GM23338 (cell line): ENCODE measurements around the gene AGFG2. TPM values are rescaled to one million over a fixed set of nuclear protein-coding genes. Genes with fewer than 3 reads are reported as not detected.

Experiments used
- ATAC-seq: fragments of 200-7000 bp; cut with Tn5 transposase; 3 replicates; pipeline ENCODE4 v1.9.1; 2020
- DNase-seq: peaks from one replicate; pipeline ENCODE4 v3.0.0-alpha.2; 2015; ENCODE audit warnings: low spot score
- H2AFZ ChIP-seq: fragments of 200-600 bp; sonication (generic); 2 replicates; pipeline ENCODE4 v1.8.0; 2016; ENCODE audit warnings: antibody characterized with exemption, mild to moderate bottlenecking, moderate library complexity
- H3F3A ChIP-seq: fragments of 200-600 bp; sonication (generic); replicated peaks from 2 replicates; pipeline ENCODE4 v1.8.0; 2017; ENCODE audit warnings: antibody characterized with exemption, mixed run types, low read depth
- H3K27ac ChIP-seq: fragments of 200-600 bp; sonication (generic); 2 replicates; pipeline ENCODE4 v1.6.1; 2016; ENCODE audit warnings: low read depth
- H3K27me3 ChIP-seq: fragments of 200-600 bp; sonication (generic); 2 replicates; pipeline ENCODE4 v1.8.0; 2016; ENCODE audit warnings: mild to moderate bottlenecking, mixed run types, moderate library complexity; ENCODE audit not compliant: insufficient read depth
- H3K36me3 ChIP-seq: fragments of 200-600 bp; sonication (generic); 2 replicates; pipeline ENCODE4 v1.8.0; 2016; ENCODE audit warnings: mild to moderate bottlenecking; ENCODE audit not compliant: insufficient read depth
- H3K4me1 ChIP-seq: fragments of 200-600 bp; sonication (generic); 2 replicates; pipeline ENCODE4 v1.8.0; 2016; ENCODE audit warnings: mild to moderate bottlenecking, moderate library complexity; ENCODE audit not compliant: insufficient read depth
- H3K4me2 ChIP-seq: fragments of 200-600 bp; sonication (generic); 2 replicates; pipeline ENCODE4 v1.7.1; 2017; ENCODE audit warnings: mixed run types
- H3K4me3 ChIP-seq: fragments of 200-600 bp; sonication (generic); 2 replicates; pipeline ENCODE4 v1.6.1; 2016; ENCODE audit warnings: mixed run types
- H3K79me2 ChIP-seq: fragments of 200-600 bp; sonication (generic); replicated peaks from 2 replicates; pipeline ENCODE4 v1.8.0; 2017; ENCODE audit warnings: mild to moderate bottlenecking; ENCODE audit not compliant: insufficient read depth
- H3K9me2 ChIP-seq: fragments of 200-600 bp; sonication (generic); 2 replicates; pipeline ENCODE4 v1.8.0; 2017; ENCODE audit not compliant: insufficient read depth
- H4K20me1 ChIP-seq: fragments of 200-600 bp; sonication (generic); replicated peaks from 2 replicates; pipeline ENCODE4 v1.8.0; 2017; ENCODE audit warnings: mild to moderate bottlenecking; ENCODE audit not compliant: insufficient read depth
- H3K27ac Mint-ChIP-seq: 2 replicates; pipeline ENCODE4 v1.8.0; 2020; ENCODE audit warnings: inconsistent platforms, mild to moderate bottlenecking, moderate library complexity, mixed read lengths
- H3K27me3 Mint-ChIP-seq: 3 replicates; pipeline ENCODE4 v1.8.0; 2022; ENCODE audit warnings: low read depth, mild to moderate bottlenecking, moderate library complexity, mixed read lengths, inconsistent platforms; ENCODE audit not compliant: insufficient read depth, poor library complexity
- H3K36me3 Mint-ChIP-seq: 3 replicates; pipeline ENCODE4 v1.8.0; 2021; ENCODE audit warnings: low read depth, mild to moderate bottlenecking, inconsistent platforms, moderate library complexity, mixed read lengths
- H3K4me1 Mint-ChIP-seq: 3 replicates; pipeline ENCODE4 v1.8.0; 2020; ENCODE audit warnings: mild to moderate bottlenecking, inconsistent platforms, mixed read lengths
- H3K4me3 Mint-ChIP-seq: 3 replicates; pipeline ENCODE4 v1.8.0; 2021; ENCODE audit warnings: moderate library complexity, mild to moderate bottlenecking, inconsistent platforms, mixed read lengths
- H3K9me3 Mint-ChIP-seq: 3 replicates; pipeline ENCODE4 v1.8.0; 2020; ENCODE audit warnings: moderate library complexity, mild to moderate bottlenecking, inconsistent platforms, mixed read lengths
- CREB1 ChIP-seq: fragments of 250-450 bp; sonication (Bioruptor Pico); IDR thresholded peaks from 2 replicates; pipeline ENCODE4 v1.5.0; 2020; ENCODE audit warnings: low read depth, mild to moderate bottlenecking, moderate library complexity
- CTCF ChIP-seq, 2 experiments: fragments of 200-600 bp in 1 of 2; sonication (generic) in 1 of 2; conservative IDR thresholded peaks; 2 replicates each; pipeline versions ENCODE4 v1.5.1 to v1.6.1; 2016 to 2017; ENCODE audit warnings: antibody characterized with exemption in 2 of 2, low read depth in 2 of 2, mild to moderate bottlenecking in 2 of 2, moderate library complexity in 1 of 2
- ETS1 ChIP-seq: IDR thresholded peaks from 2 replicates; pipeline ENCODE4 v1.6.1; 2016; ENCODE audit warnings: antibody characterized with exemption
- EZH2 ChIP-seq: fragments of 200-600 bp; sonication (generic); IDR thresholded peaks from one replicate; pipeline ENCODE4 v1.8.0; 2017; ENCODE audit warnings: antibody characterized with exemption, mild to moderate bottlenecking, low read depth; ENCODE audit not compliant: unreplicated experiment
- EZH2phosphoT487 ChIP-seq: fragments of 200-600 bp; sonication (generic); IDR thresholded peaks from one replicate; pipeline ENCODE4 v1.8.1; 2018; ENCODE audit warnings: antibody characterized with exemption; ENCODE audit not compliant: unreplicated experiment
- JUNB ChIP-seq: IDR thresholded peaks from one replicate; pipeline ENCODE4 v1.6.1; 2016; ENCODE audit warnings: antibody characterized with exemption; ENCODE audit not compliant: unreplicated experiment
- NANOG ChIP-seq: IDR thresholded peaks from 2 replicates; pipeline ENCODE4 v1.6.1; 2016; ENCODE audit warnings: antibody characterized with exemption, borderline replicate concordance
- POLR2AphosphoS5 ChIP-seq: IDR thresholded peaks from 2 replicates; pipeline ENCODE4 v1.6.1; 2016; ENCODE audit warnings: antibody characterized with exemption, low read depth
- REST ChIP-seq: IDR thresholded peaks from one replicate; pipeline ENCODE4 v1.6.1; 2018; ENCODE audit warnings: antibody characterized with exemption; ENCODE audit not compliant: unreplicated experiment
- STAT1 ChIP-seq: IDR thresholded peaks from one replicate; pipeline ENCODE4 v1.6.1; 2016; ENCODE audit warnings: antibody characterized with exemption; ENCODE audit not compliant: unreplicated experiment
- ZNF114 ChIP-seq: fragments of 250-450 bp; sonication (Bioruptor Pico); IDR thresholded peaks from 2 replicates; pipeline ENCODE4 v1.5.0; 2020; ENCODE audit warnings: mild to moderate bottlenecking, moderate library complexity
- ZNF331 ChIP-seq: fragments of 250-450 bp; sonication (Bioruptor Pico); IDR thresholded peaks from 2 replicates; pipeline ENCODE4 v1.5.0; 2020; ENCODE audit warnings: low read depth, mild to moderate bottlenecking, moderate library complexity
- ZNF462 ChIP-seq: fragments of 250-450 bp; sonication (Bioruptor Pico); IDR thresholded peaks from 2 replicates; pipeline ENCODE4 v1.5.0; 2020; ENCODE audit warnings: mild to moderate bottlenecking, moderate library complexity
- polyA plus RNA-seq: library from polyadenylated mRNA; unstranded; fragments of >200 nt; fragmentation: Nextera tagmentation; extraction: Ambion mirVana; gene quantifications from 2 replicates; pipeline ENCODE4 v1.2.1, GENCODE V29; 2016
- total RNA-seq: library from RNA; depleted of rRNA; stranded (reverse); fragments of >200 nt; shearing (Covaris generic); gene quantifications from 2 replicates; pipeline ENCODE4 v1.2.3, GENCODE V29; 2014

AGFG2 gene
- total and polyA plus RNA-seq, 2 experiments from 2014 or later, result 2.3 to 8.9 TPM

- Histone ChIP-seq H3K9me2 (no peaks in the 10 kb centered on the region), H3K79me2 (no peaks in the 10 kb centered on the region), H3K4me1 (peaks cover 9% of the 10 kb centered on the region), H3K4me2 (no peak overlapping the region), H3K36me3 (no peaks in the 10 kb centered on the region), H3F3A (0 out of 2 replicates have a peak, but pooled peaks cover 3% of the 10 kb centered on the region), H3K4me3 (no peak overlapping the region), H3K27me3 (peaks cover 10% of the 10 kb centered on the region), H4K20me1 (no peaks in the 10 kb centered on the region), H2AFZ (no peak overlapping the region), H3K27ac (no peak overlapping the region)
- no peaks in the 10 kb centered on the region for H3K36me3 Mint-ChIP-seq
- no peak overlapping the region for H3K27ac Mint-ChIP-seq
- TF ChIP-seq REST (no peak), ZNF462 (no peak), ETS1 (no peak), JUNB (no peak), ZNF114 (CRISPR knock-in tag) (no peak), ZNF331 (CRISPR knock-in tag) (no peak), EZH2phosphoT487 (no peak), EZH2 (no peak), NANOG (no peak), CTCF (conservative IDR thresholded peaks at IDR 0.05; ENCODE audit: low read depth in 2 of 2) (no peak), CREB1 (CRISPR knock-in tag) (no peak), POLR2AphosphoS5 (no peak), STAT1 (no peak)
- H3K27me3 Mint-ChIP-seq, result peaks cover 32% of the 10 kb centered on the region
- peaks cover 20% of the 10 kb centered on the region for H3K4me1 Mint-ChIP-seq
- no peak overlapping the region for H3K4me3 Mint-ChIP-seq
- DNase-seq (no peak), ATAC-seq (no peak)
- no peaks in the 10 kb centered on the region for H3K9me3 Mint-ChIP-seq
These were observed 47.8 kb upstream of the AGFG2 start for GRCh38 chr7:100491192-100491578.
